Choroid plexus epithelial cell (primary cell): ENCODE data around the gene FGD2.
"Not testable (repeated sequence)": the region's sequence is repeated elsewhere in the genome, so short reads cannot be mapped to it uniquely, and the experiment has no call there.

Source experiments
- DNase-seq: peaks from one replicate; pipeline ENCODE4 v3.0.0-alpha.2; 2010; ENCODE audit warnings: low read depth
- H3K4me3 ChIP-seq: 2 replicates; pipeline ENCODE4 v1.5.1; 2011; ENCODE audit warnings: low read depth, mild to moderate bottlenecking, control low read depth, low read length, moderate library complexity
- CTCF ChIP-seq: conservative IDR thresholded peaks from 2 replicates; pipeline ENCODE4 v1.5.1; 2011; ENCODE audit warnings: low read depth, mild to moderate bottlenecking, control low read depth, inconsistent platforms, low read length, moderate library complexity

Gene FGD2

GRCh38 chr6:36984581-36985416 lies 20.7 kb upstream of the FGD2 start:
- peak overlapping the region; percentile 100 for H3K4me3 ChIP-seq
- peak; percentile 72 for DNase-seq
- TF ChIP-seq CTCF: no peak

GRCh38 chr6:36985417-36985807 lies 20.0 kb upstream of the FGD2 start:
- no peak for TF ChIP-seq CTCF

GRCh38 chr6:36985808-36986703 lies 19.4 kb upstream of the FGD2 start, which contains the start of gene MTCH1:
Gene MTCH1 (minus strand): TSS chr6:36986196. CDS start chr6:36986173, 23 bp downstream.
- DNase-seq: peak; percentile 93
- no peak for TF ChIP-seq CTCF
- peak within 1 kb of the TSS; percentile 100 for H3K4me3 ChIP-seq

More at GRCh38 chr6:36985417-36985807, 20.0 kb upstream of the FGD2 start:
- H3K4me3 ChIP-seq: peak overlapping the region; percentile 100
- DNase-seq: no peak

GRCh38 chr6:36986704-36987047 lies 18.8 kb upstream of the FGD2 start:
- DNase-seq: peak; percentile 29
- H3K4me3 ChIP-seq: peak overlapping the region; percentile 100
- no peak for TF ChIP-seq CTCF

GRCh38 chr6:36989264-36989663 lies 16.2 kb upstream of the FGD2 start:
- DNase-seq: no peak
- no peak for TF ChIP-seq CTCF

GRCh38 chr6:36990401-36990800 lies 15.1 kb upstream of the FGD2 start:
- H3K4me3 ChIP-seq, DNase-seq: not testable (repeated sequence)

More at GRCh38 chr6:36989264-36989663, 16.2 kb upstream of the FGD2 start:
- no peak overlapping the region for H3K4me3 ChIP-seq

- DNase-seq: no peak
- H3K4me3 ChIP-seq: no peak overlapping the region
- TF ChIP-seq CTCF: no peak
Measured at GRCh38 chr6:36997811-36998722, 7.4 kb upstream of the FGD2 start.
